WTC11 (cell line): ENCODE results near the gene C17orf107. TPM values are rescaled to one million over a fixed set of nuclear protein-coding genes. Genes with fewer than 3 reads are reported as not detected.

Experiments
- ATAC-seq: fragments of 200-7000 bp; cut with Tn5 transposase; 2 replicates; pipeline ENCODE4 v1.10.0; 2021; ENCODE audit warnings: mild to moderate bottlenecking, moderate library complexity
- CTCF ChIA-PET: fragments of 300-600 bp; sonication (Branson Sonifier 250); formaldehyde crosslinking; loops from one replicate; lab custom pipeline; 2021; ENCODE audit warnings: antibody characterized with exemption; lab: Charles Lee
- POLR2A ChIA-PET: fragments of 350-600 bp; sonication (Branson Sonifier 250); formaldehyde crosslinking; loops from one replicate; lab custom pipeline; 2021; ENCODE audit warnings: antibody characterized with exemption; lab: Charles Lee
- DNase-seq: peaks from one replicate; pipeline ENCODE4 v3.0.0; 2021; ENCODE audit warnings: low spot score
- H3K27ac Mint-ChIP-seq: 2 replicates; pipeline ENCODE4 v1.8.0; 2021; ENCODE audit warnings: mixed read lengths
- H3K27me3 Mint-ChIP-seq: 2 replicates; pipeline ENCODE4 v1.8.0; 2021; ENCODE audit warnings: low read depth, mild to moderate bottlenecking, moderate library complexity, mixed read lengths
- H3K36me3 Mint-ChIP-seq: 2 replicates; pipeline ENCODE4 v1.8.0; 2021; ENCODE audit warnings: mixed read lengths
- H3K4me1 Mint-ChIP-seq: 2 replicates; pipeline ENCODE4 v1.8.0; 2022; ENCODE audit warnings: mixed read lengths
- H3K4me3 Mint-ChIP-seq: 2 replicates; pipeline ENCODE4 v1.8.0; 2021; ENCODE audit warnings: mild to moderate bottlenecking, moderate library complexity, mixed read lengths
- H3K9me3 Mint-ChIP-seq: 2 replicates; pipeline ENCODE4 v1.8.0; 2021; ENCODE audit warnings: mixed read lengths
- FOXK1 ChIP-seq: sonication (generic); formaldehyde crosslinking; IDR thresholded peaks from 2 replicates; pipeline ENCODE4 v1.8.0; 2022; ENCODE audit warnings: mild to moderate bottlenecking, moderate library complexity, missing genetic modification reagents
- FOXP1 ChIP-seq: sonication (generic); formaldehyde crosslinking; IDR thresholded peaks from 2 replicates; pipeline ENCODE4 v1.8.0; 2022; ENCODE audit warnings: missing genetic modification reagents, mild to moderate bottlenecking, moderate library complexity, borderline replicate concordance
- JUN ChIP-seq: sonication (generic); formaldehyde crosslinking; IDR thresholded peaks from 2 replicates; pipeline ENCODE4 v1.8.0; 2023; ENCODE audit warnings: mild to moderate bottlenecking, missing genetic modification reagents
- NFE2L1 ChIP-seq: sonication (generic); formaldehyde crosslinking; IDR thresholded peaks from 2 replicates; pipeline ENCODE4 v1.8.1; 2023; ENCODE audit warnings: missing genetic modification reagents
- NFYB ChIP-seq: sonication (generic); formaldehyde crosslinking; conservative IDR thresholded peaks from 2 replicates; pipeline ENCODE4 v1.8.0; 2022; ENCODE audit warnings: low read depth, missing genetic modification reagents
- NR2C2 ChIP-seq: sonication (generic); formaldehyde crosslinking; IDR thresholded peaks from 2 replicates; pipeline ENCODE4 v1.8.0; 2022; ENCODE audit warnings: mild to moderate bottlenecking, missing genetic modification reagents
- RORB ChIP-seq: fragments of 250-450 bp; sonication (Bioruptor Pico); IDR thresholded peaks from 2 replicates; pipeline ENCODE4 v1.9.0; 2021; ENCODE audit warnings: mild to moderate bottlenecking
- SMAD4 ChIP-seq: sonication (generic); formaldehyde crosslinking; IDR thresholded peaks from 2 replicates; pipeline ENCODE4 v1.8.0; 2022; ENCODE audit warnings: mild to moderate bottlenecking, missing genetic modification reagents
- ZBTB21 ChIP-seq: sonication (generic); formaldehyde crosslinking; IDR thresholded peaks from 2 replicates; pipeline ENCODE4 v1.8.1; 2023; ENCODE audit warnings: mild to moderate bottlenecking, missing genetic modification reagents, borderline replicate concordance
- total RNA-seq: library from RNA; stranded (reverse); gene quantifications from 3 replicates; pipeline ENCODE4 v1.2.3, GENCODE V29; 2021
- TF ChIP-seq, protein P1 (sequence below): sonication (generic); formaldehyde crosslinking; IDR thresholded peaks from 2 replicates; pipeline ENCODE4 v1.8.0; 2022; ENCODE audit warnings: mild to moderate bottlenecking, missing genetic modification reagents
- TF ChIP-seq, protein P2 (sequence below): fragments of 250-450 bp; sonication (Bioruptor Pico); IDR thresholded peaks from 2 replicates; pipeline ENCODE4 v1.8.0; 2021; ENCODE audit warnings: mild to moderate bottlenecking
- TF ChIP-seq, protein P3 (sequence below): sonication (generic); formaldehyde crosslinking; IDR thresholded peaks from 2 replicates; pipeline ENCODE4 v1.8.0; 2022; ENCODE audit warnings: mild to moderate bottlenecking, missing genetic modification reagents
- TF ChIP-seq, protein P4 (sequence below): sonication (generic); formaldehyde crosslinking; IDR thresholded peaks from 2 replicates; pipeline ENCODE4 v1.8.0; 2023; ENCODE audit warnings: mild to moderate bottlenecking, missing genetic modification reagents
- TF ChIP-seq, protein P5 (sequence below): sonication (generic); formaldehyde crosslinking; IDR thresholded peaks from 2 replicates; pipeline ENCODE4 v1.8.0; 2023; ENCODE audit warnings: missing genetic modification reagents, mild to moderate bottlenecking, borderline replicate concordance
- TF ChIP-seq, protein P6 (sequence below): sonication (generic); formaldehyde crosslinking; IDR thresholded peaks from 2 replicates; pipeline ENCODE4 v1.8.0; 2023; ENCODE audit warnings: missing genetic modification reagents

C17orf107 gene
- total RNA-seq, 1 experiment from 2014 or later = 8.7 TPM

DNA sequence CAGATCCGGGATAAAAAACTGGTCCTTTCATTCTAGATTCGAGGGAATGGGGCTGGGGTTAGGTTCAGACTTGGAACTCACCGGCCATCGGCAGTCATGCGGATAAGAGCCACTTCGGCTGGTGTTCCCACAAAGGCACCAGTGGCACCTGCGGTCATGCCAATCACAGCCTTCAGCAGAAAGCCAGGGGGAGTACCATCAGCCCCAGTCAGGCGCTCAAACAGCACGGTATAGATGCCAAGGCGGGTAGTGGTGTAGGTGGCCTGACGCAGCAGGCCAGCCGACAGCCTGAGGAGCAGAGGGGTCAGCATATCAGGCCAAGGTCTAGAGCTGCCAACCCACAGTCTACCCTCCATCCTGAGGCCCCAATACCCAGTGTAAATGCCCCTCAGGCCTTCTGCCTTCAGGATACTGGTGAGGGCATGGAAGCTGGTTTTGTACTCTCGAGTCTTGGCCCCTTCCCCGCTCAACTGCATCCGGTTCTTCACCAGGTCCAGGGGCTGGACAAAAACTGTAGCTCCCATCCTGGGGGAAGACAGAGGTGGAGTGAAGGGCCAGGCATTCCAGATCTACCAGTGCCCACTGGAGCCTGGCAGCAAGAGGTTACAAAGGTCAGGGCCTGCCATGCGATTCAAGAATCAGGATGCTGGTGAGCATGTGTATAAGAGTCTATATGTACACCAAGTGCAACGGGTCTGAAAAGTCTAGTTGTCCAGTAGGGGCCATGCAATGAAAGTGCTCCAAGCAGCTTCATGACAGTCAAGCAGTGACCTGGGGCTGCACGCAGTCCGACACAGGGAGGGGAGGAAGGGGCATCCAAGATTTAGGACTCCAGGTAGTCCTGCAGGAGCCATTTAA, 39.6 kb downstream of the C17orf107 start:
- no peaks in the 10 kb centered on the region for H3K27me3 Mint-ChIP-seq
- H3K9me3 Mint-ChIP-seq = no peaks in the 10 kb centered on the region
- TF ChIP-seq, protein P1, sequence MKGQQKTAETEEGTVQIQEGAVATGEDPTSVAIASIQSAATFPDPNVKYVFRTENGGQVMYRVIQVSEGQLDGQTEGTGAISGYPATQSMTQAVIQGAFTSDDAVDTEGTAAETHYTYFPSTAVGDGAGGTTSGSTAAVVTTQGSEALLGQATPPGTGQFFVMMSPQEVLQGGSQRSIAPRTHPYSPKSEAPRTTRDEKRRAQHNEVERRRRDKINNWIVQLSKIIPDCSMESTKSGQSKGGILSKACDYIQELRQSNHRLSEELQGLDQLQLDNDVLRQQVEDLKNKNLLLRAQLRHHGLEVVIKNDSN (CRISPR knock-in tag) = no peak
- TF ChIP-seq ZBTB21 (CRISPR knock-in tag) (no peak), NFYB (no peak), FOXK1 (CRISPR knock-in tag) (no peak)
- ChIA-PET CTCF (interaction anchor here (1.0 to 2.6 kb wide), 11 partner anchors 12 to 49 kb away, joined by 3 to 38 read pairs (median 7); partner anchors contain the start of genes CAMTA2, CHRNE, ENO3 and PFN1), POLR2A (interaction anchor here (0.5 to 2.6 kb wide), 3 partner anchors 28 to 123 kb away, joined by 3 to 38 read pairs (median 6); partner anchors contain the start of gene SPAG7)
- H3K4me3 Mint-ChIP-seq = peak overlapping the region; percentile 96
- H3K36me3 Mint-ChIP-seq = peaks cover 36% of the 10 kb centered on the region
- ATAC-seq (no peak), DNase-seq (no peak)
- H3K4me1 Mint-ChIP-seq = peaks cover 28% of the 10 kb centered on the region
- peak overlapping the region; percentile 96 for H3K27ac Mint-ChIP-seq

DNA sequence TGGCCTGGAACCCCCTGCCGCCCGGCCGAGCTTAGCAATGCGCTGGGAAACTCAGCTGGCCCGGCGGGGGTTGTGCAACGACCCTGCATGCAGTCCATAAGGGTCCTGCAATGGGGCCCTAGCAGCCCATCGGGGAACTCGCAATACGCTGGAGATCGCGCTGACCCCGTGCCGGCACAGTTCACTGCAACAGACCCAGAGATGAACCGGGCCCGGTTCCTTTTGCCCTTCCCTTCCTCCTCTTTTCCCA, 40.1 kb downstream of the C17orf107 start:
- ChIA-PET CTCF (interaction anchor here (0.7 to 2.6 kb wide), 14 partner anchors 11 to 209 kb away, joined by 3 to 38 read pairs (median 6); partner anchors contain the start of genes CAMTA2, CHRNE, ENO3 and MED11), POLR2A (interaction anchor here (0.6 to 2.6 kb wide), 7 partner anchors 9 to 74 kb away, joined by 3 to 38 read pairs (median 6); partner anchors contain the start of genes CHRNE, INCA1, KIF1C and PFN1)
- TF ChIP-seq, protein P2, sequence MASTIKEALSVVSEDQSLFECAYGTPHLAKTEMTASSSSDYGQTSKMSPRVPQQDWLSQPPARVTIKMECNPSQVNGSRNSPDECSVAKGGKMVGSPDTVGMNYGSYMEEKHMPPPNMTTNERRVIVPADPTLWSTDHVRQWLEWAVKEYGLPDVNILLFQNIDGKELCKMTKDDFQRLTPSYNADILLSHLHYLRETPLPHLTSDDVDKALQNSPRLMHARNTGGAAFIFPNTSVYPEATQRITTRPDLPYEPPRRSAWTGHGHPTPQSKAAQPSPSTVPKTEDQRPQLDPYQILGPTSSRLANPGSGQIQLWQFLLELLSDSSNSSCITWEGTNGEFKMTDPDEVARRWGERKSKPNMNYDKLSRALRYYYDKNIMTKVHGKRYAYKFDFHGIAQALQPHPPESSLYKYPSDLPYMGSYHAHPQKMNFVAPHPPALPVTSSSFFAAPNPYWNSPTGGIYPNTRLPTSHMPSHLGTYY (CRISPR knock-in tag) = no peak
- TF ChIP-seq NFE2L1 = no peak
- 0 out of 2 replicates have a peak, but pooled peaks have one; percentile 22 for TF ChIP-seq SMAD4 (CRISPR knock-in tag)
- no peak for TF ChIP-seq FOXP1 (CRISPR knock-in tag)
- TF ChIP-seq, protein P3, sequence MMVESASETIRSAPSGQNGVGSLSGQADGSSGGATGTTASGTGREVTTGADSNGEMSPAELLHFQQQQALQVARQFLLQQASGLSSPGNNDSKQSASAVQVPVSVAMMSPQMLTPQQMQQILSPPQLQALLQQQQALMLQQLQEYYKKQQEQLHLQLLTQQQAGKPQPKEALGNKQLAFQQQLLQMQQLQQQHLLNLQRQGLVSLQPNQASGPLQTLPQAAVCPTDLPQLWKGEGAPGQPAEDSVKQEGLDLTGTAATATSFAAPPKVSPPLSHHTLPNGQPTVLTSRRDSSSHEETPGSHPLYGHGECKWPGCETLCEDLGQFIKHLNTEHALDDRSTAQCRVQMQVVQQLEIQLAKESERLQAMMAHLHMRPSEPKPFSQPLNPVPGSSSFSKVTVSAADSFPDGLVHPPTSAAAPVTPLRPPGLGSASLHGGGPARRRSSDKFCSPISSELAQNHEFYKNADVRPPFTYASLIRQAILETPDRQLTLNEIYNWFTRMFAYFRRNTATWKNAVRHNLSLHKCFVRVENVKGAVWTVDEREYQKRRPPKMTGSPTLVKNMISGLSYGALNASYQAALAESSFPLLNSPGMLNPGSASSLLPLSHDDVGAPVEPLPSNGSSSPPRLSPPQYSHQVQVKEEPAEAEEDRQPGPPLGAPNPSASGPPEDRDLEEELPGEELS (CRISPR knock-in tag) = 0 out of 2 replicates have a peak, but pooled peaks have one; percentile 18
- TF ChIP-seq RORB = no peak
- TF ChIP-seq, protein P1 (CRISPR knock-in tag) = peak; percentile 10; the same call in 1 of the 2 replicates
- no peak for TF ChIP-seq NR2C2 (CRISPR knock-in tag)
- TF ChIP-seq, protein P4, sequence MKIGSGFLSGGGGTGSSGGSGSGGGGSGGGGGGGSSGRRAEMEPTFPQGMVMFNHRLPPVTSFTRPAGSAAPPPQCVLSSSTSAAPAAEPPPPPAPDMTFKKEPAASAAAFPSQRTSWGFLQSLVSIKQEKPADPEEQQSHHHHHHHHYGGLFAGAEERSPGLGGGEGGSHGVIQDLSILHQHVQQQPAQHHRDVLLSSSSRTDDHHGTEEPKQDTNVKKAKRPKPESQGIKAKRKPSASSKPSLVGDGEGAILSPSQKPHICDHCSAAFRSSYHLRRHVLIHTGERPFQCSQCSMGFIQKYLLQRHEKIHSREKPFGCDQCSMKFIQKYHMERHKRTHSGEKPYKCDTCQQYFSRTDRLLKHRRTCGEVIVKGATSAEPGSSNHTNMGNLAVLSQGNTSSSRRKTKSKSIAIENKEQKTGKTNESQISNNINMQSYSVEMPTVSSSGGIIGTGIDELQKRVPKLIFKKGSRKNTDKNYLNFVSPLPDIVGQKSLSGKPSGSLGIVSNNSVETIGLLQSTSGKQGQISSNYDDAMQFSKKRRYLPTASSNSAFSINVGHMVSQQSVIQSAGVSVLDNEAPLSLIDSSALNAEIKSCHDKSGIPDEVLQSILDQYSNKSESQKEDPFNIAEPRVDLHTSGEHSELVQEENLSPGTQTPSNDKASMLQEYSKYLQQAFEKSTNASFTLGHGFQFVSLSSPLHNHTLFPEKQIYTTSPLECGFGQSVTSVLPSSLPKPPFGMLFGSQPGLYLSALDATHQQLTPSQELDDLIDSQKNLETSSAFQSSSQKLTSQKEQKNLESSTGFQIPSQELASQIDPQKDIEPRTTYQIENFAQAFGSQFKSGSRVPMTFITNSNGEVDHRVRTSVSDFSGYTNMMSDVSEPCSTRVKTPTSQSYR (CRISPR knock-in tag) = no peak
- TF ChIP-seq, protein P5, sequence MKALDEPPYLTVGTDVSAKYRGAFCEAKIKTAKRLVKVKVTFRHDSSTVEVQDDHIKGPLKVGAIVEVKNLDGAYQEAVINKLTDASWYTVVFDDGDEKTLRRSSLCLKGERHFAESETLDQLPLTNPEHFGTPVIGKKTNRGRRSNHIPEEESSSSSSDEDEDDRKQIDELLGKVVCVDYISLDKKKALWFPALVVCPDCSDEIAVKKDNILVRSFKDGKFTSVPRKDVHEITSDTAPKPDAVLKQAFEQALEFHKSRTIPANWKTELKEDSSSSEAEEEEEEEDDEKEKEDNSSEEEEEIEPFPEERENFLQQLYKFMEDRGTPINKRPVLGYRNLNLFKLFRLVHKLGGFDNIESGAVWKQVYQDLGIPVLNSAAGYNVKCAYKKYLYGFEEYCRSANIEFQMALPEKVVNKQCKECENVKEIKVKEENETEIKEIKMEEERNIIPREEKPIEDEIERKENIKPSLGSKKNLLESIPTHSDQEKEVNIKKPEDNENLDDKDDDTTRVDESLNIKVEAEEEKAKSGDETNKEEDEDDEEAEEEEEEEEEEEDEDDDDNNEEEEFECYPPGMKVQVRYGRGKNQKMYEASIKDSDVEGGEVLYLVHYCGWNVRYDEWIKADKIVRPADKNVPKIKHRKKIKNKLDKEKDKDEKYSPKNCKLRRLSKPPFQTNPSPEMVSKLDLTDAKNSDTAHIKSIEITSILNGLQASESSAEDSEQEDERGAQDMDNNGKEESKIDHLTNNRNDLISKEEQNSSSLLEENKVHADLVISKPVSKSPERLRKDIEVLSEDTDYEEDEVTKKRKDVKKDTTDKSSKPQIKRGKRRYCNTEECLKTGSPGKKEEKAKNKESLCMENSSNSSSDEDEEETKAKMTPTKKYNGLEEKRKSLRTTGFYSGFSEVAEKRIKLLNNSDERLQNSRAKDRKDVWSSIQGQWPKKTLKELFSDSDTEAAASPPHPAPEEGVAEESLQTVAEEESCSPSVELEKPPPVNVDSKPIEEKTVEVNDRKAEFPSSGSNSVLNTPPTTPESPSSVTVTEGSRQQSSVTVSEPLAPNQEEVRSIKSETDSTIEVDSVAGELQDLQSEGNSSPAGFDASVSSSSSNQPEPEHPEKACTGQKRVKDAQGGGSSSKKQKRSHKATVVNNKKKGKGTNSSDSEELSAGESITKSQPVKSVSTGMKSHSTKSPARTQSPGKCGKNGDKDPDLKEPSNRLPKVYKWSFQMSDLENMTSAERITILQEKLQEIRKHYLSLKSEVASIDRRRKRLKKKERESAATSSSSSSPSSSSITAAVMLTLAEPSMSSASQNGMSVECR = 0 out of 2 replicates have a peak, but pooled peaks have one; percentile 33
- TF ChIP-seq JUN (CRISPR knock-in tag) = 0 out of 2 replicates have a peak, but pooled peaks have one; percentile 18
- TF ChIP-seq, protein P6, sequence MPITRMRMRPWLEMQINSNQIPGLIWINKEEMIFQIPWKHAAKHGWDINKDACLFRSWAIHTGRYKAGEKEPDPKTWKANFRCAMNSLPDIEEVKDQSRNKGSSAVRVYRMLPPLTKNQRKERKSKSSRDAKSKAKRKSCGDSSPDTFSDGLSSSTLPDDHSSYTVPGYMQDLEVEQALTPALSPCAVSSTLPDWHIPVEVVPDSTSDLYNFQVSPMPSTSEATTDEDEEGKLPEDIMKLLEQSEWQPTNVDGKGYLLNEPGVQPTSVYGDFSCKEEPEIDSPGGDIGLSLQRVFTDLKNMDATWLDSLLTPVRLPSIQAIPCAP = no peak
- Mint-ChIP-seq H3K36me3 (peaks cover 39% of the 10 kb centered on the region), H3K9me3 (no peaks in the 10 kb centered on the region), H3K27ac (peak overlapping the region; percentile 96), H3K27me3 (no peaks in the 10 kb centered on the region), H3K4me1 (peaks cover 25% of the 10 kb centered on the region), H3K4me3 (peak overlapping the region; percentile 96)
- DNase-seq (no peak), ATAC-seq (no peak)
